GM18868 (cell line): ENCODE data around the gene TTC27.
"Not testable (repeated sequence)": the region's sequence is repeated elsewhere in the genome, so short reads cannot be mapped to it uniquely, and the experiment has no call there.

ENCODE experiments used
- ATAC-seq: cut with Tn5 transposase; IDR thresholded peaks from one replicate; pipeline ENCODE4 v1.9.1; 2021; ENCODE audit warnings: mild to moderate bottlenecking, moderate library complexity; ENCODE audit not compliant: unreplicated experiment

The TTC27 gene

GRCh38 chr2:32718752-32719151 is 90.9 kb downstream of the TTC27 start:
- no peak for ATAC-seq

GRCh38 chr2:32719430-32719829 is 91.6 kb downstream of the TTC27 start:
- no peak for ATAC-seq

GRCh38 chr2:32719933-32720716 is 92.3 kb downstream of the TTC27 start:
- no peak for ATAC-seq

- ATAC-seq: no peak
Observed at GRCh38 chr2:32720771-32721170, 92.9 kb downstream of the TTC27 start.

DNA sequence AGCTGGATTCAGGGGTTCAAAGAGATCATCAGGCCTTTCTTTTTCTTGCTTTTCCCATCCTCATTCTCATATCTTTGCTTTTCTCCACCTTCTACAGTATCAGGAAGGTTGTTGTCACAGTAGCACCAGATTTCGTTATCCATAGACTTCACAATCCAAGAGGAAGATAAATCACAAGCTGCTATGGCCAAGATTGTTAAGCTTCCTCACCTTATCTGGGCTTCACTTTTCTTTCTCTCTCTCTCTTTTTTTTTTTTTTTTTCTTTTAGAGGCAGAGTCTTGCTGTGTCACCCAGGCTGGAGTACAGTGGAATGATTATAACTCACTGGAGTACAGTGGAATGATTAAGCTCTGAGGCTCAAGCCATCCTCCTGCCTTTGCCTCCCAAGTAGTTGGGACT is 93.5 kb downstream of the TTC27 start:
- no peak for ATAC-seq

DNA sequence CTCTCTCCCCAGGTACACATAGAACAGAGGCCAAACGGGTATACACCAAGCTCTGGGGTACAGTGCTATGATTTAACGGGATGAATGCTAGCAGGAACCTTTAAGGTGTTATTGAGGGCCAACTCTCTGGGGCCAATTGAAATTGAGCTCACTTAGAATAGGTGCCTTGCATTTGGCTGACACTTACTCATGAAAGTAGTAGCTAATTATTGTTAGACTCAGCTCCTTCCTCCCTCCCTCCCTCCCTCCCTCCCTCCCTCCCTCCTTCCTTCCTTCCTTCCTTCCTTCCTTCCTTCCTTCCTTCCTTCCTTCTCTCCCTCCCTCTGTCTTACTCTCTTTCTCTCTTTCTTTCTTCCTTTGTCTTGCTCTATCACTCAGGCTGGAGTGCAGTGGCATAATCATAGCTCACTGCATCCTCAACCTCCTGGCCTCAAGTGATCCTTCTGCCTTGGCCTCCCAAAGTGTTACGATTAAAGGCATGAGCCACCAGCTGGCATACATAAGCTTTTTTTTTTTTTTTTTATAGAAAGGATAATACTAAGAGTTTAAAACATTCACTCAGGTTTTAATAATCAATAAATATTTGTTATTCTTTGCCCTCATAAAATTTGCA is 95.7 kb downstream of the TTC27 start:
- ATAC-seq: no peak

DNA sequence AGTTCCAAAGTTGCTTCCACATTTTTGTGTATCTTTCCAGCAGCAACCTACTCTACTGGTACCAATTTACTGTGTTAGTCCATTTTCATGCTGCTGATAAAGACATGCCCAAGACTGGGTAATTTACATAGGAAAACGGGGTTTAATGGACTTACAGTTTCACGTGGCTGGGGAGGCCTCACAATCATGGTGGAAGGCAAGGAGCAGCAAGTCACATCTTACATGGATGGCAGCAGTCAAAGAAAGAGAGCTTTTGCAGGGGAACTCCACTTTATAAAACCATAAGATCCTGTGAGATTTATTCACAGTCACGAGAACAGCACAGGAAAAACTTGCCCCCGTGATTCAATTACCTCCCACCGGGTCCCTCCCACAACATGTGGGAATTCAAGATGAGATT is 98.8 kb downstream of the TTC27 start:
- not testable (repeated sequence) for ATAC-seq

DNA sequence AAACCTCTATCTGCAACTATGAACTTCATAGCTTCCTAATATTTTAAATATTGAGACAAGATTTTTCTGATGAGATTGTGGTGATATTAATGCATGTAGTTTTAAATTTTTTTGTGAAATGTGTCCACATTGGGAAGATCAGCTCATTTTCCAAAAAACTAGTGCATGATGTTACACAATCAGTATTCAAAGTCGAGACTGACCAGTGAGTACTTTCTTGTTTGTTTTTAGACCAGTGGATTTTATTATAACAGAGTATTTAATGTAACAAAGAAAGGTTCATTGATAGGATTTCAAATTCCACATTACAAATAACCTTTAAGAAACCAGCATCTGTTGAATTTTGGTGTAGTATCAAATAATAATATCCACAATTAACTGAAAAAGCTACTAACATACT is 99.3 kb downstream of the TTC27 start:
- ATAC-seq: no peak

DNA sequence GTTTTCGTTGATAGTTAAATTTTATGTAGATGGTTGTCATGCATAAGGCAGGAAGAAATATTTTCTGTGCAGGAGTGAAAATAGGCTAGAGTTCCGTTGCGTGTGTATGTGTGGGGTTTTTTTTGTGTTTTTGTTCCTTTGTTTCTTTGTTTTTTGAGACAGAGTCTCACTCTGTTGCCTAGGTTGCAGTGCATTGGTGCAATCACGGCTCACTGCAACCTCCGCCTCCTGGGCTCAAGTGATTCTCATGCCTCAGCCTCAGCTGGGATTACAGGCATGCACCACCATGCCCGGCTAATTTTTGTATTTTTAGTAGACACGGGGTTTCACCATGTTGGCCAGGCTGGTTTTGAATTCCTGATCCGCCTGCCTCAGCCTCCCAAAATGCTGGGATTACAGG is 103.1 kb downstream of the TTC27 start:
- ATAC-seq: not testable (repeated sequence)

- ATAC-seq: no peak
Observed at GRCh38 chr2:32732120-32732519, 104.3 kb downstream of the TTC27 start.

GRCh38 chr2:32732912-32733472 is 105.1 kb downstream of the TTC27 start:
- ATAC-seq: no peak

DNA sequence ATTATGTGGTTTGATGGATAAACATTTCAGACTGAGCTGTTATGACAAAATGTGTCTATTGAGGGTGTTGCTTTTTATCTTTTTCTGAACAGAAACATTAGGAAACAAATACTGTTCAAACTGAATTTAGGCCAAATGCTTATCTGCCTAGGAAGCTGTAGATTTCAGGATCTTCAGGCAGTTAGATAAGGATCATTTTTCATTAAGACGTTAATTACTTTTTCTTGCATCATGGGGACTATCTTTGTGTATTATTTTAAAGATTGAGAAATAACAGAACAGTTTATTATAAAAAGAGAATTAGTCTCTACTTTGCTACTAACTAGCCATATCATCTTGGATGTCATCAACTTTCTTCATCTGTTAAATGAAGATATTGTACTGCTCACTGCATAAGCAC is 107.5 kb downstream of the TTC27 start:
- ATAC-seq: no peak

GRCh38 chr2:32738939-32739338 is 111.1 kb downstream of the TTC27 start:
- no peak for ATAC-seq

GRCh38 chr2:32739664-32740063 is 111.8 kb downstream of the TTC27 start:
- ATAC-seq: no peak

DNA sequence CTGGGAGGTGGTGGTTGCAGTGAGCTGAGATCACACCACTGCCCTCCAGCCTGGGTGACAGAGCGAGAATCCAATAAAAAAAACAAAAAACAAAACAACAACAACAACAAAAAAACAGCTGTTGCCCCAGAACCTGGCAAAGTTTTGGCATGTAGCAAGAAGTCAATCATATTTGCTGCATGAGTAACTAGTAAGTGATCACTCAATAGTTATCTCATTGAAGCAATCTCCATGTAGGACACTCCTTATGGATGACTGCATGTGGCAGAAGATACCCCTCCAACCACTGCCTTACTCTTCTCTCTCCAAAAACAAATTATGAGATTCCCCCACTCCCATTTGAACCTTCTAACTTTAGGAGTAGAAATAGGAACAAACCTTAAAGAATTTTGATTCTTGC is 113.7 kb downstream of the TTC27 start:
- ATAC-seq: no peak

GRCh38 chr2:32742376-32742775 is 114.5 kb downstream of the TTC27 start:
- ATAC-seq: no peak

DNA sequence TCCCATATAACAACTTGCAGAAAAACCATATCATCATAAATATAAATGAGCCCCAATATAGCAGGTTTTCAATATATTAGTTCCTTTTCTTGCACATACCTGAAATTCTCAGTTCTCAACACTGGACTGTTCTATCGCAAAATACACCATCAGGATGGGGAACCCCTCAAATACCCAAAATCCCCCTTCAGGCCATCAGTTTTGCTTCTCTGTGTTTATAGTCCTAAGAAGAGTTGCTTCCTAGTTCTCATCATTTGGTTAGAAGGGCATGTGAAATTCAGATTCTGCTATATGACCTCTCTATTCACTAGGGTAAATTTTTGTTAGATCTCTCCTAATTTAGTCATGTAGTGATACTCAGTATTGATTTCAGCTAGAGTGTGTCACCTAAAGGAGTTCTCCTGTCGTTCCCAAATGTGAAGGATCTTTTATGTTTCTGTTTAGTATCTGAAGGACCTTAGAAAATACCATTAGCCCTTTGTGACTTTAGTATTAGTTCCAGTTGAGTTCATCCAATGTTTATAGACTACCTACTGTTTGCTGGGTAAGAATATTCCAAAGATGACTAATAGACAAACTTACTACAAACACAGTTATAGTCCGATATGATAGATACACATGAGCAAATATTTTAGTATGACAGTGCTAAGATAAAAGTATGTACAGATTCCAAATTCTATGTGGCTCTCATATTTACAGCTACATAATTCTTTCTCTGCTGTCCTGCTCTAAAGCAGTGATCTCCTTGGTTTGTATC is 115.8 kb downstream of the TTC27 start:
- peak; percentile 94 for ATAC-seq

DNA sequence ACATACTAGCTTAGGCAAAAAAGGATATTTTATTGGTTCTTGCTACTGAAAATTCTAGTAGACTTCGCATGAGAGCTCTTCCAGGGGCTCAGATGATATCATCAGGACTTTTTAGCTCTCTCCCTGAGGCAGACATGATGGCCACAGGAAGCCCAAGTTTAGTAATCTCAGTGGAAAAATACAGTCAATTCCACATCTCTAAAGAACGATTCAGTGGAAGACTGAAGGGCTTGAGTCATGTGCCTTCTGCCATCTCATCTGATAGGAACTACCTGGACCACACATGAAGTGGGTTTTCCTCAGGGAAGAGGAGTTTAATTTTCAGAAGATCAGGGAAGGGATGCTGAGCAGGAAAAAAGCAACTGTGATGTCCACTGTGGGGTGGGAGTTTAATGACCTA is 117.3 kb downstream of the TTC27 start:
- ATAC-seq: no peak

DNA sequence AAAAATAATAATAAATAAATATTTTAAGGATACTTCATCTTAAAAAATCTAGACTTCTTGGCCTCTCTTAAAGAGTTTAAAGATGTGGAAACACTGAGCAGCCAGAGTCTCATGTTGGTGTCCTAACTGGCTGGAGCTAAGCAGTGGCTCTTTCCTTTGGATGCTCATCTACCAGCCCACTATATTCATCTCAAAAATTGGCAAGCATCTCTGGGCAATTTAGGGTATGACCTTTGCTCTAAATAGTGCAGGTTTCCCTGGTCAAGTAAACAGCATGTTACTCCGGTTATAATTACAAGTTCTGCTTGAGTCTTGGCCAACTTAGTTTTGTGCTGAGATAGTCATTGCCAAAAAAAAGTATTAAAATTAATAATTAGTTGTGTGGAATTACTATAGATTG is 117.8 kb downstream of the TTC27 start:
- ATAC-seq: no peak

DNA sequence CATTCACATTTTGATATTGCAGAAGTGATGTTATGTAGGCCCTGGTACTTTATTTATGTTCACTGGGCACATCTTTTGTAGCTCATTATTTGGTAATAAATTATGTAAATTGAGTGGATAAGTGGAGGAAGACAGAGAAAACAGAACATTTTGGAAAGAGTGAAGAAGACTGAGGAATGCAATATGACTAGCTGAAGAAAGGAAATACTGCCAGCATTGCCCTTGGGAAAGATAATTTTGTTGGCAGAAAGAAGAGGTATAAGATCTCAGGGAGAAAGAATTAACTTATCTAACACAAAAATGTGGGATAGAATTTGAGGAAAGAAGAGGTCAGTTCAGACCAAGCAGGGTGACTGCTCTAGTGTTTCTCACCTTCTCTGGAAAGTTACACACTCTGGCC is 118.8 kb downstream of the TTC27 start:
- ATAC-seq: no peak

DNA sequence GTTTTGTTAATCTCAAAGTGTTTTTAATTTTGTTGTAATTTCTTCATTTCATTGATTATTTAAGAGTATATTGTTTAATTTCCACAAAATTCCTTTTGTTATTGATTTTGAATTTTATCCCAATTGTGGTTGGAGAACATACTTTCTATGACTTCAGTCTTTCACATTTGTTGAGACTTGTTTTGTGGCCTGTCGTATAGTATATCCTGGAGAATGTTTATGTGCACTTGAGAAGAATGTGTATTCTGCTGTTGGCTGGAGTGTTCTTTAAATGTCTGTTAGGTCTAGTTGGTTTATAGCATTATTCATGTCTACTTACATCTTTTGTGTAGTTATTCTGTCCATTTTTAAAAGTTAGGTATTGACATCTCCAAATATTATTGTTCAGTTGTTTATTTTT is 120.3 kb downstream of the TTC27 start:
- no peak for ATAC-seq

GRCh38 chr2:32750880-32751279 is 123.0 kb downstream of the TTC27 start:
- no peak for ATAC-seq
